Hematopoietic multipotent progenitor cell treated with erythropoietin and hydrocortisone succinate and interleukin-3 and kit ligand, for 4 days (in vitro differentiated cells): Measurements from ENCODE around the gene SPPL2A.
"Not testable (repeated sequence)": the region's sequence is repeated elsewhere in the genome, so short reads cannot be mapped to it uniquely, and the experiment has no call there.

ENCODE experiments used
- DNase-seq: peaks from one replicate; pipeline ENCODE4 v3.0.0-alpha.2; 2015

SPPL2A gene, protein sequence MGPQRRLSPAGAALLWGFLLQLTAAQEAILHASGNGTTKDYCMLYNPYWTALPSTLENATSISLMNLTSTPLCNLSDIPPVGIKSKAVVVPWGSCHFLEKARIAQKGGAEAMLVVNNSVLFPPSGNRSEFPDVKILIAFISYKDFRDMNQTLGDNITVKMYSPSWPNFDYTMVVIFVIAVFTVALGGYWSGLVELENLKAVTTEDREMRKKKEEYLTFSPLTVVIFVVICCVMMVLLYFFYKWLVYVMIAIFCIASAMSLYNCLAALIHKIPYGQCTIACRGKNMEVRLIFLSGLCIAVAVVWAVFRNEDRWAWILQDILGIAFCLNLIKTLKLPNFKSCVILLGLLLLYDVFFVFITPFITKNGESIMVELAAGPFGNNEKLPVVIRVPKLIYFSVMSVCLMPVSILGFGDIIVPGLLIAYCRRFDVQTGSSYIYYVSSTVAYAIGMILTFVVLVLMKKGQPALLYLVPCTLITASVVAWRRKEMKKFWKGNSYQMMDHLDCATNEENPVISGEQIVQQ

DNA sequence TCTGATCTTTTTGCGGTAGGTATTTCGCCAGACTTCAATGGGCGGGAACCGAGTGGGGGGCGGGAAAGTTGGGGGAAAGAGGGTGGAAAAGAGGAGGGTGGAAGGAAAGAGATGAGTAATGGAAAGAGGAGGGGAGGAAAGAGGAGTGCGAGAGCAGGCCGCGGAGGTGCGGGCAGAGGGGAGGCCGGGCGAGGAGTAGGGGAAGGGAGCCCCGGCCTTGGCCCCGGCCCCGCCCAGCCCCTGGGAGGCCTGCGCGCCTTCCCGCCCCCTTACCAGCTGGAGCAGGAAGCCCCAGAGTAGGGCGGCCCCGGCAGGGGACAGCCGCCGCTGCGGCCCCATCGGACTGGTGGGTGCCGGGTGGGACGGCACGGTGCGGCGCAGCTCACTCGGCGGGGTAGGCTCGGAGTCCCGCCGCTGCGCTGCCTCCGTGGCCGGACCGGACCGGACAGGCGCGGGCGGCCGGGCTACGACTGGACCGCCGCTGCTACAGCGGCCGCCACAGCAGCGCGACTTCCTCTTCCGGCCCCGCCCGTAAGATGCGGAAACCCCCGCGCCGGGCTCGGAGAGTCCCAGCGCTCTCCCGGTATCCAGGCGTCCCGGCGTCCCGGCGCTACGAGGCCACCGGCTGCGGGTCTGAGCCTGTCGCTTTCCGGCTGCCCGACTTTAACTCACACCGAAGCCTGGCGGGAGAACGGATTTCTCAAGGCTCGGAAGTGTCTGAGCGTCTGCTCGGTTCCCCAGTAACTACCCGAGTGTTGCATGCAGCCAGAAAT, at the start of gene SPPL2A:
TSS of gene SPPL2A (minus strand) at position 512 of the 773 bp plus-strand sequence. CDS start at position 339, 173 bp downstream.
- DNase-seq = peak; percentile 95

DNA sequence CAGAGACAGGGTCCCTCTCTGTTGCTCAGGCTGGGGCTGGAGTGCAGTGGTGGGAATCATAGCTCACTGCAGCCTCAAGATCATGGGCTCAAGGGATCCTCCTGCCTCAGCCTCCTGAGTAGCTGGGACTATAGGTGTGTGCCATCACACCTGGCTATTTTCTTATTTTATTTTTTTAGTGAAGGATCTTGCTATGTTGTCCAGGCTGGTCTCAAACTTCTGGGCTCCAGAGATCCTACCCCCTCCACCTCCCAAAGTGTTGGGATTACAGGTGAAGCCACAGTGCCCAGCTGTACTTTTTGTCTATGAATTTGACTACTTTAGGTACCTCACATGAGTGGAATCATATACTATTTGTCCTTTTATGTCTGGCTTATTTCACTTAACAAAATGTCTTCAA, 49.1 kb upstream of the SPPL2A start:
- no peak for DNase-seq

GRCh38 chr15:50813865-50814264, 48.4 kb upstream of the SPPL2A start:
- no peak for DNase-seq

GRCh38 chr15:50813089-50813488, 47.6 kb upstream of the SPPL2A start:
- DNase-seq = no peak

DNA sequence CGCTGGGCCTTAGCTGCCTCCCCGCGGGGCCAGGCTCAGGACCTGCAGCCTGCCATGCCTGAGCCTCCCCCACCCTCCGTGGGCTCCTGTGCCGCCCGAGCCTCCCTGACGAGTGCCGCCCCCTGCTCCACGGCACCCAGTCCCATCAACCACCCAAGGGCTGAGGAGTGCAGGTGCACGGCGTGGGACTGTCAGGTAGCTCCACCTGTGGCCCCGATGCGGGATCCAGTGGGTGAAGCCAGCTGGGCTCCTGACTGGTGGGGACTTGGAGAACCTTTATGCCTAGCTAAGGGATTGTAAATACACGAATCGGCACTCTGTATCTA, 46.6 kb upstream of the SPPL2A start:
- not testable (repeated sequence) for DNase-seq

DNA sequence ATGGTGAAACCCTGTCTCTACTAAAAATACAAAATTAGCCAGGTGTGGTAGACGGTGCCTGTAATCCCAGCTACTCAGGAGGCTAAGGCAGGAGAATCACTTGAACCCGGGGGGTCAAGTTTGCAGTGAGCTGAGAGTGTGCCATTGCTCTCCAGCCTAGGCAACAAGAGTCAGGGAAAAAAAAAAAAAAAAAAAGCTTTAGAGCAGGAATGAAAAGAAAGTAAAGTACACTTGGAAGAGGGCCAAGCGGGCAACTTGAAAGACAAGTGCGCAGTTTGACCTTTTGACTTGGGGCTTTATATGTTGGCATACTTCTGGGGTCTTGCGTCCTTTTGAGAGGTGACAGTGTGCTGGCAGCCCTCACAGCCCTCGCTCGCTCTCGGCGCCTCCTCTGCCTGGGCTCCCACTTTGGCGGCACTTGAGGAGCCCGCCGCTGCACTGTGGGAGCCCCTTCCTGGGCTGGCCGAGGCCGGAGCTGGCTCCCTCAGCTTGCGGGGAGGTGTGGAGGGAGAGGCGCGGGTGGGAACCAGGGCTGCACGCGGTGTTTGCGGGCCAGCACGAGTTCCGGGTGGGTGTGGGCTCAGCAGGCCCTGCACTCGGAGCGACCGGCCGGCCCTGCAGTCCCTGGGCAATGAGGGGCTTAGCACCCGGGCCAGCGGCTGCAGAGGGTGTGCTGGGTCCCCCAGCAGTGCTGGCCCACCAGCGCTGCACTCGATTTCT, 46.1 kb upstream of the SPPL2A start:
- DNase-seq = not testable (repeated sequence)

DNA sequence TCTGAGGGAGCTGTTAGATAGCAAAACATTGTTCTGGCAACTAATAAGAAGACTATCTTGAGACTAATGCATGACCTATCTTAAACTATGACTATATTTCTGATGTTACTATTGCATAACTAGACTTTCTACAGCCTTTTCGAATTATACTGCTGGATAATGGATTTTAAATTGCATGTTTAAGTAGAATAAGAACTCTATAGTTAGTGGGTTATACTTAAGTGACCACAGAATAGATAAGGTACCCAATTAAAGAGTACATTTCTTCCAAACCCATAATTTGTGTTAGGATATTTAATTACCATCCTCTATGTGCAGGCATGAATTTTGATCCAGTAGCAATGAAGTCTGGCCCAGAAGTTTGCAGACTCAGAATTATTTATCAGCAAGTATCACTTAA, 44.6 kb upstream of the SPPL2A start:
- no peak for DNase-seq

DNA sequence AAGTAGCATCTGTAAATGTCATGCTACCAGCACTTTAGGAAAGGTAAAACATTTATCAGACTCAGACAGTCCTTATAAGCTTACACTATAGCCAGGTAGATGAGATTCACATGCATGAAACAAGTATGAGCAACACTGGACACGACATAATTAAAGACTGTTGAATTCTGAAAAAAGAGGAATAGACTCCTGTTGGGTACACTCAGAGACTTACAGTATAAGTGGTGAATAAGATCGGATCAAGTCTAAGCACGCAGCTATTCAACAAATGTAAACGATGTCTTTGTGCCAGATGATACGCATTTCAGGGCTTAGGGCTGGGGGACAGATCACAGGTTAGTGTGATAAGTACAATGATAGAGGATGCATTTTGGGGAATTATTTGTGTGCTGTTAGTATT, 43.2 kb upstream of the SPPL2A start:
- DNase-seq = no peak

- no peak for DNase-seq
Observed at GRCh38 chr15:50803479-50804180, 38.1 kb upstream of the SPPL2A start.

GRCh38 chr15:50800715-50801114, 35.2 kb upstream of the SPPL2A start:
- no peak for DNase-seq

GRCh38 chr15:50798684-50799083, 33.2 kb upstream of the SPPL2A start:
- no peak for DNase-seq

DNA sequence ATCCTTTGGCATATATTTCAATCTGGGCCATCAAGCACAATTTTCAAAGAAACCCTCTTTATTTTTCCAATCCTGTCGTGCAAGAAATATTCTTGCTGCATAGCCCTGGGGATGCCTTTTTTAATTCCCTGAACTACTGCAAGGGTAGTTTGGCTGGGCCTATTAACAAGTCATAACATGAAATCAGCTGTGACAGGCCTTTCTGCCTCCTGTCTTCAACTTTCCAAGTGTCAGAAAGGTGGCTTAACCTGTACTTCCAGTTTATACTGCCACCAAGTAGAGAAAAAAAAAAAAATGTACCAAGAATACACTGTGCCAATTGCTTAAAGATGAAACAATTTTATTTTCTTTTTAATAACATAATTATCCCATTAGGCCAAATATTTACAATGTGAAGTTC, 32.4 kb upstream of the SPPL2A start:
- no peak for DNase-seq

DNA sequence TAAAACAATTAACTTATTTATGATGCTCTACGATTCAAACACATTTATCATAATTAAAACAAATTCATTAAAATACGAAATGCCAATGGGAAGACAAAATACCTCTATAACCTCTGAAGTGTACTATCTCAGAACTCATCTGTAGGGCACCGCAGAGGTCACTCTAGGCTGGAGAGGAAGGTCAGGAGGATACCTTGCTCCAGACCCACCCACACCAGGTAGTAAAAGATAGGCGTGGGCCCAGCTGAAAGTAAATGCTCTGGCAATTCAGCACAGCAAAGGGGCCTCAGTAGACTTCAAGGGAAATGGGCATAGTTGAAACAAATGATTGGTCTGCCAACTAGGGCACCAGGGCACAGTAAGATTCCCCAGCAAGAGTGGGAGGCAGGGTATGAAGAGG, 26.0 kb upstream of the SPPL2A start:
- no peak for DNase-seq

DNA sequence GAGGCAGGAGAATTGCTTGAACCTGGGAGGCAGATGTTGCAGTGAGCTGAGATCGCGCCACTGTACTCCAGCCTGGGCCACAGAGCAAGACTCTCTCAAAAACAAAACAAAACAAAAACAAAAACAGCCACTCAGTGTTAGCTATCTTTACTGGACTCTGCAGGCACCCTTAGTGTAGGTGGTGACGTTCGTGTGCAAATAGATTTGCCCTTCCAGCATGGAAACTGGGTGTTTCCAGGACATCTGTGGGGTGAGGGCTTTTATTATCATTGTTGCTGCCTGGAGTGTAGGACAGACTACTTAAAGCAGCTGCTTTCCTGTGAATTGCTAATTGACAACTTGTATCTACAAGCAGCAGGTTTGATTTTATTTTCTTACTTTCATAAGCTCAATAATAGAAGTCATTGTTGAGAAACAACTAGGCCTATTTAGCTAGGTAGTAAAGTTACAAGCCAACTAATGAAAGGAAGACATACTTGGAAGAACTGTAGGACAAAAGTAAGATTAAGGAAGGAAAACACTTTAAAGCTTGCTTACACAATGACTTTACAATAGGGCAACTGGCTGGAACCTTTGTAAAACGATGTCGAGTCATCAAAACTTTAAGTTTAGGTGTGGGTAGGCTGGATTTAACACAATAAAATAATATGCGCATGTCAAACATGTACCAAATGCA, 25.4 kb upstream of the SPPL2A start:
- no peak for DNase-seq

- DNase-seq = no peak
Observed at GRCh38 chr15:50786871-50787270, 21.4 kb upstream of the SPPL2A start.

- no peak for DNase-seq
Observed at GRCh38 chr15:50786438-50786837, 20.9 kb upstream of the SPPL2A start.

- DNase-seq = no peak
Observed at GRCh38 chr15:50783895-50784294, 18.4 kb upstream of the SPPL2A start.

GRCh38 chr15:50783411-50783810, 17.9 kb upstream of the SPPL2A start:
- no peak for DNase-seq

GRCh38 chr15:50778086-50778485, 12.6 kb upstream of the SPPL2A start:
- no peak for DNase-seq

- DNase-seq = no peak
Observed at GRCh38 chr15:50777042-50777441, 11.5 kb upstream of the SPPL2A start.

DNA sequence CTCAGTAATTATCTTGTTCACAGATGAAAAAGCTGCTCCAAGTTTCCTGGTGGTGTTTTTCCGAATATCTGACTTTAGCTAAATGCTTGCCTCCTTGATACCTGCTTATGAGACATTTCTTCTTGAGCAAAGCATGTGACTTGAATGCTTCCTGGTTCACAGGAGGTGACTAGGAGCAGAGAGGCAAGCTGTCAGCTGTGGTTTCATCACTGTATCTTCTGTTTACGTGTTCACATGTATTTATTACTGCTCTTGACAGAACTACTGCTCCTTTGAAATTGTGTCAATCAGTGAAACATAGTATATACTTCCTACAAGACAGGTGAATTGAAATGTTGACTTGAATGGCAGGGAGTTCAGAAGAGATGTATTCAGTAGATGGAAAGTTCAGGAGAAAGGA, 8.9 kb upstream of the SPPL2A start:
- DNase-seq = peak; percentile 40

- no peak for DNase-seq
Observed at GRCh38 chr15:50773389-50773788, 7.9 kb upstream of the SPPL2A start.
